ENCODE results near the gene PFN2.

Gene PFN2

DNA sequence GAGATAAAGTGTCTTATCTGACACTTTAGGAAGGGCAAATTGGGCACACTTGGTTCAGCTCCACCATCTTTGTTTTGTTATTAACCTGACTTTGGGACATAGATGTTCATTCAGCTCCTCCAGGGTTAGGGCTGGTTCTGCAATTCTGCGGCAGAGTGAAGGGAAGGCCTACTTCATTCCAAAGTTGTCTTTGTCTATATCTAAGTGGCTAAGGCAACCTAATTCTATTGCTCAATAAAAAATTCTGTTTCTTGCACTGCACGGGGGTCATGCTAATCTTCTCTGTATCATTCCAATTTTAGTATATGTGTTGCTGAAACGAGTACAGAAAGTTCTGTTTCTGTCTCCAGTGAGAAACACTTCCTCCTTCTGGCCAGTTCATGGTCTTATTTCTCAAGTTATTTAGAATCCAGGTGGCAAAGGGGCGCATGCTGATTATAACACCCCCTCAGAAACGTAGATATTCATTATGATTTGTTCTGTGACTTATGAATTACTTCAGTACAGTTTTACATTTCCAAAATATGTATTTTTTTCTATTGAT, 53.5 kb downstream of the PFN2 start:
- no peak for DNase-seq (ENCODE audit: low read depth in 2 of 2)

Measured in stimulated activated CD4-positive, alpha-beta T cell treated with anti-CD3 and anti-CD28 coated beads, Interleukin-4, amount 100 ng/mL, for 48 hours (primary cell).